Measurements from ENCODE around the gene OR13A1. TPM values are rescaled to one million over a fixed set of nuclear protein-coding genes. Genes with fewer than 3 reads are reported as not detected.
"Not testable (repeated sequence)": the region's sequence is repeated elsewhere in the genome, so short reads cannot be mapped to it uniquely, and the experiment has no call there.

OR13A1 gene
- total and polyA plus RNA-seq, 2 donors (not counting 1 experiment from before 2014, with no cell fraction given): 2.3 to 5.8 TPM

DNA sequence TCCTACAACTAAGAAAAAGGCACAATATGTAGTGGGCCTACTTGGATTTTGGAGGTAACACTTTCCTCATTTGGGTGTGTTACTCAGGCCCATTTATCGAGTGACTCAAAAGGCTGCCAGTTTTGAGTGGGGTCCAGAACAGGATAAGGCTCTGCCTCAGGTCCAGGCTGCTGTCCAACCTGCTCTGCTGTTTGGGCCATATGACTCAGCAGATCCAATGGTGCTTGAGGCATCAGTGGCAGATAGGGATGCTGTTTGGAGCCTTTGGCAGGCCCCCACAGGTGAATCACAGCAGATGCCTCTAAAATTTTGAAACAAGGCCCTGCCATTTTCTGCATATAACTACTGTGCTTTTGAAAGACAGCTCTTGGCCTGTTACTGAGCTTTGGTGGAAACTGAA lies 24.5 kb upstream of the OR13A1 start:
- Histone ChIP-seq H3K9me3 (ENCODE audit: control extremely low read depth in 1 of 3, control insufficient read depth in 2 of 3, insufficient read depth in 1 of 3, low read length in 2 of 3) (peaks cover 0 to 6% (median 0%) of the 10 kb centered on the region in 3 donors), H3K36me3 (replicated peaks in 1 of 2; ENCODE audit: control extremely low read depth in 1 of 2, control insufficient read depth in 1 of 2, extremely low read depth in 1 of 2, insufficient read depth in 2 of 2, low read length in 1 of 2) (peaks cover 0 to 1% of the 10 kb centered on the region in 2 experiments), H3K27ac (ENCODE audit: low read length in 2 of 2) (no peak overlapping the region), H2AFZ (ENCODE audit: insufficient read depth, low read depth, low read length, poor library complexity, severe bottlenecking) (no peak overlapping the region), H3K4me2 (replicated peaks; ENCODE audit: low read depth, low read length, poor library complexity, severe bottlenecking) (no peak overlapping the region), H4K20me1 (ENCODE audit: control insufficient read depth, insufficient read depth, low read length, poor library complexity, severe bottlenecking) (no peaks in the 10 kb centered on the region), H3K27me3 (replicated peaks in 1 of 4; ENCODE audit: control extremely low read depth in 1 of 4, control insufficient read depth in 3 of 4, insufficient read depth in 4 of 4, low read length in 3 of 4) (no peaks in the 10 kb centered on the region), H3K79me2 (ENCODE audit: control insufficient read depth, insufficient read depth, low read length) (no peaks in the 10 kb centered on the region), H3K4me3 (ENCODE audit: control extremely low read depth in 1 of 5, extremely low read depth in 1 of 5, insufficient read depth in 1 of 5, low read depth in 2 of 5, low read length in 4 of 5) (no peak overlapping the region), H3K9ac (ENCODE audit: low read length) (no peak overlapping the region), H3K4me1 (ENCODE audit: control insufficient read depth in 2 of 2, insufficient read depth in 2 of 2, low read length in 2 of 2) (no peaks in the 10 kb centered on the region)
- ChIA-PET CTCF (interaction anchor here (1.7 kb wide), 1 partner anchor 15 kb away, joined by 5 read pairs; no protein-coding TSS in a partner anchor), POLR2A (no interaction called here)
- 100% methylated on average over 1 of the region's 1 CpG for WGBS (ENCODE audit: insufficient coverage)
- H3K27me3 Mint-ChIP-seq: no peaks in the 10 kb centered on the region
- no peak for TF ChIP-seq EZH2 (IDR thresholded peaks at IDR 0.05; ENCODE audit: borderline replicate concordance, insufficient read depth, low read depth, low read length, poor library complexity, severe bottlenecking)
- TF ChIP-seq, protein P1, sequence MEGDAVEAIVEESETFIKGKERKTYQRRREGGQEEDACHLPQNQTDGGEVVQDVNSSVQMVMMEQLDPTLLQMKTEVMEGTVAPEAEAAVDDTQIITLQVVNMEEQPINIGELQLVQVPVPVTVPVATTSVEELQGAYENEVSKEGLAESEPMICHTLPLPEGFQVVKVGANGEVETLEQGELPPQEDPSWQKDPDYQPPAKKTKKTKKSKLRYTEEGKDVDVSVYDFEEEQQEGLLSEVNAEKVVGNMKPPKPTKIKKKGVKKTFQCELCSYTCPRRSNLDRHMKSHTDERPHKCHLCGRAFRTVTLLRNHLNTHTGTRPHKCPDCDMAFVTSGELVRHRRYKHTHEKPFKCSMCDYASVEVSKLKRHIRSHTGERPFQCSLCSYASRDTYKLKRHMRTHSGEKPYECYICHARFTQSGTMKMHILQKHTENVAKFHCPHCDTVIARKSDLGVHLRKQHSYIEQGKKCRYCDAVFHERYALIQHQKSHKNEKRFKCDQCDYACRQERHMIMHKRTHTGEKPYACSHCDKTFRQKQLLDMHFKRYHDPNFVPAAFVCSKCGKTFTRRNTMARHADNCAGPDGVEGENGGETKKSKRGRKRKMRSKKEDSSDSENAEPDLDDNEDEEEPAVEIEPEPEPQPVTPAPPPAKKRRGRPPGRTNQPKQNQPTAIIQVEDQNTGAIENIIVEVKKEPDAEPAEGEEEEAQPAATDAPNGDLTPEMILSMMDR (IDR thresholded peaks at IDR 0.05): no peak
- H3K4me3 Mint-ChIP-seq: no peak overlapping the region
- no peak for ATAC-seq (ENCODE audit: low read depth)
- no peak overlapping the region for H3K27ac Mint-ChIP-seq
- intact Hi-C loops (cut with micrococcal nuclease): no loop called here
- peaks cover 5% of the 10 kb centered on the region for H3K9me3 Mint-ChIP-seq (ENCODE audit: insufficient read depth)
- peaks cover 7% of the 10 kb centered on the region for H3K4me1 Mint-ChIP-seq
- no peak for DNase-seq

DNA sequence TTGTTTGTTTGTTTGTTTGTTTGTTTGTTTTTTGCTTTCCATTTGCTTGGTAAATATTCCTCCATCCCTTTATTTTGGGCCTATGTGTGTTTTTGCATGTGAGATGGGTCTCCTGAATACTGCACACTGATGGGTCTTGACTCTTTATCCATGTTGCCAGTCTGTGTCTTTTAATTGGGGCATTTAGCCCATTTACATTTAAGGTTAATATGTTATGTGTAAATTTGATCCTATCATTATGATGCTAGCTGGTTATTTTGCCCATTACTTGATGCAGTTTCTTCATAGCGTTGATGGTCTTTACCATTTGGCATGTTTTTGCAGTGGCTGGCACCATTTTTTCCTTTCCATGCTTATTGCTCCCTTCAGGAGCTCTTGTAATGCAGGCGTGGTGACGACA lies 16.4 kb upstream of the OR13A1 start:
- ATAC-seq (ENCODE audit: low read depth); H3K36me3 ChIP-seq (replicated peaks in 1 of 2; ENCODE audit: control extremely low read depth in 1 of 2, control insufficient read depth in 1 of 2, extremely low read depth in 1 of 2, insufficient read depth in 2 of 2, low read length in 1 of 2); H2AFZ ChIP-seq (ENCODE audit: insufficient read depth, low read depth, low read length, poor library complexity, severe bottlenecking); H3K9me3 Mint-ChIP-seq (ENCODE audit: insufficient read depth); H4K20me1 ChIP-seq (ENCODE audit: control insufficient read depth, insufficient read depth, low read length, poor library complexity, severe bottlenecking); H3K4me3 Mint-ChIP-seq; H3K27ac Mint-ChIP-seq; H3K79me2 ChIP-seq (ENCODE audit: control insufficient read depth, insufficient read depth, low read length); POLR2A ChIA-PET; H3K4me2 ChIP-seq (replicated peaks; ENCODE audit: low read depth, low read length, poor library complexity, severe bottlenecking); CTCF ChIA-PET; H3K4me3 ChIP-seq (ENCODE audit: control extremely low read depth in 1 of 5, extremely low read depth in 1 of 5, insufficient read depth in 1 of 5, low read depth in 2 of 5, low read length in 4 of 5); H3K27me3 Mint-ChIP-seq; H3K9ac ChIP-seq (ENCODE audit: low read length); H3K4me1 Mint-ChIP-seq; H3K27ac ChIP-seq (ENCODE audit: low read length in 2 of 2); H3K27me3 ChIP-seq (replicated peaks in 1 of 4; ENCODE audit: control extremely low read depth in 1 of 4, control insufficient read depth in 3 of 4, insufficient read depth in 4 of 4, low read length in 3 of 4); DNase-seq; H3K4me1 ChIP-seq (ENCODE audit: control insufficient read depth in 2 of 2, insufficient read depth in 2 of 2, low read length in 2 of 2); intact Hi-C loops (cut with micrococcal nuclease): not testable (repeated sequence)
- H3K9me3 ChIP-seq (ENCODE audit: control extremely low read depth in 1 of 3, control insufficient read depth in 2 of 3, insufficient read depth in 1 of 3, low read length in 2 of 3): peaks cover 1 to 25% (median 3%) of the 10 kb centered on the region in 3 donors
- 100% methylated on average over 1 of the region's 3 CpGs for WGBS (ENCODE audit: insufficient coverage)

DNA sequence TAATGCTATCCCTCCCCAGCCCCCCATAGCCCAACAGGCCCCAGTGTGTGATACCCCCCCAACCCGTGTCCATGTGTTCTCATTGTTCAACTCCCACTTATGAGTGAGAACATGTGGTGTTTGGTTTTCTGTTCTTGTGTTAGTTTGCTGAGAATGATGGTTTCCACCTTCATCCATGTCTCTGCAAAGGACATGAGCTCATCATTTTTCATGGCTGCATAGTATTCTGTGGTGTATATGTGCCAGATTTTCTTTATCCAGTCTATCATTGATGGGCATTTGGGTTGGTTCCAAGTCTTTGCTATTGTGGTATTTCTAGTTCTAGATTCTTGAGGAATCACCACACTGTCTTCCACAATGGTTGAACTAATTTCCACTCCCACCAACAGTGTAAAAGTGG lies 11.5 kb upstream of the OR13A1 start:
- H4K20me1 ChIP-seq (ENCODE audit: control insufficient read depth, insufficient read depth, low read length, poor library complexity, severe bottlenecking); H3K79me2 ChIP-seq (ENCODE audit: control insufficient read depth, insufficient read depth, low read length); H3K27me3 ChIP-seq (replicated peaks in 1 of 4; ENCODE audit: control extremely low read depth in 1 of 4, control insufficient read depth in 3 of 4, insufficient read depth in 4 of 4, low read length in 3 of 4); H3K4me1 Mint-ChIP-seq; POLR2A ChIA-PET; H2AFZ ChIP-seq (ENCODE audit: insufficient read depth, low read depth, low read length, poor library complexity, severe bottlenecking); ATAC-seq (ENCODE audit: low read depth); H3K27me3 Mint-ChIP-seq; H3K27ac Mint-ChIP-seq; CTCF ChIA-PET; H3K4me3 Mint-ChIP-seq; H3K4me2 ChIP-seq (replicated peaks; ENCODE audit: low read depth, low read length, poor library complexity, severe bottlenecking); H3K36me3 ChIP-seq (replicated peaks in 1 of 2; ENCODE audit: control extremely low read depth in 1 of 2, control insufficient read depth in 1 of 2, extremely low read depth in 1 of 2, insufficient read depth in 2 of 2, low read length in 1 of 2); DNase-seq; H3K4me3 ChIP-seq (ENCODE audit: control extremely low read depth in 1 of 5, extremely low read depth in 1 of 5, insufficient read depth in 1 of 5, low read depth in 2 of 5, low read length in 4 of 5); H3K9me3 ChIP-seq (ENCODE audit: control extremely low read depth in 1 of 3, control insufficient read depth in 2 of 3, insufficient read depth in 1 of 3, low read length in 2 of 3); H3K4me1 ChIP-seq (ENCODE audit: control insufficient read depth in 2 of 2, insufficient read depth in 2 of 2, low read length in 2 of 2); H3K27ac ChIP-seq (ENCODE audit: low read length in 2 of 2); intact Hi-C loops (cut with micrococcal nuclease); H3K9ac ChIP-seq (ENCODE audit: low read length): not testable (repeated sequence)
- peaks cover 13% of the 10 kb centered on the region for H3K9me3 Mint-ChIP-seq (ENCODE audit: insufficient read depth)
- WGBS (ENCODE audit: insufficient coverage): no CpG with 5 or more reads among the region's 1 CpG

Measured in B cell (primary cell).